Activated naive CD8-positive, alpha-beta T cell treated with anti-CD3 and anti-CD28 coated beads, Interleukin-2, amount 50 U/mL, for 24 hours (primary cell): ENCODE measurements around the gene ACRBP.

Experiments used
- ATAC-seq: fragments of 150-1000 bp; cut with Tn5 transposase; one replicate; pipeline ENCODE4 v1.10.0; 2021
- DNase-seq: peaks from one replicate; pipeline ENCODE4 v3.0.0; 2021
- H3K27ac Mint-ChIP-seq: one replicate; pipeline ENCODE4 v1.8.0; 2021; ENCODE audit warnings: mild to moderate bottlenecking, mixed read lengths
- H3K27me3 Mint-ChIP-seq: one replicate; pipeline ENCODE4 v1.8.0; 2021; ENCODE audit warnings: mixed read lengths
- H3K36me3 Mint-ChIP-seq: one replicate; pipeline ENCODE4 v1.8.0; 2021; ENCODE audit warnings: low read depth, mixed read lengths
- H3K4me1 Mint-ChIP-seq: one replicate; pipeline ENCODE4 v1.8.0; 2021; ENCODE audit warnings: mixed read lengths
- H3K4me3 Mint-ChIP-seq: one replicate; pipeline ENCODE4 v1.8.0; 2021; ENCODE audit warnings: mild to moderate bottlenecking, moderate library complexity, mixed read lengths
- H3K9me3 Mint-ChIP-seq: one replicate; pipeline ENCODE4 v1.8.0; 2021; ENCODE audit warnings: mixed read lengths

ACRBP gene

DNA sequence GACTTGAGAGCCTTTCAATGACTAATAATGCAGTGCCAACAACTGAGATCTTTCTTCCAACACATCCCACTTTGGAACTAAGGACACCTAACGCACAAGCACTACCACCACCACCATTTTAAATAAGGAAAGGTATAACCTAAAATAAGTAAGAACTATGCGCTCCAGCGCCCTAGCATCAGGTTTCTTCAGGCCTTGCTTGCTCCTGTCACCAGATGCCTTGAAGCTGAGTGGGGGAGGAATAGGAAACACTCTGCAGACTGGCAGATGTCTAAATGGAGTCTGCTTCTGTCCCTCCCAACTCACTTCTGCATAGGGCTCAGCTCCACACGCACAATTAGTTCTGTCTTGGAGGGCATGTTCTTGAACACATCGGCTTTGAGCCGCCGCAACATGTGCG lies 55.1 kb downstream of the ACRBP start:
- no peaks in the 10 kb centered on the region for H3K9me3 Mint-ChIP-seq
- no peak for ATAC-seq
- no peak for DNase-seq
- H3K36me3 Mint-ChIP-seq = peaks cover 79% of the 10 kb centered on the region
- no peak overlapping the region for H3K27ac Mint-ChIP-seq
- no peaks in the 10 kb centered on the region for H3K27me3 Mint-ChIP-seq
- H3K4me1 Mint-ChIP-seq = peaks cover 3% of the 10 kb centered on the region
- H3K4me3 Mint-ChIP-seq = no peak overlapping the region
